Activated CD4-positive, alpha-beta T cell treated with anti-CD3 and anti-CD28 coated beads, Interleukin-2, Interleukin-4, amounts not matched to agents 100 ng/mL and 50 ng/mL, durations not matched to agents 16 hours and 8 hours (primary cell): Measurements from ENCODE around the gene TAF6L.
A peak's percentile ranks its signal among the peaks of the same experiment; 100 is the strongest.
"Not testable (repeated sequence)": the region's sequence is repeated elsewhere in the genome, so short reads cannot be mapped to it uniquely, and the experiment has no call there.

Source experiments
- DNase-seq: peaks from one replicate; pipeline ENCODE4 v3.0.0-alpha.2; 2020; ENCODE audit warnings: low spot score

The TAF6L gene

GRCh38 chr11:62805076-62805892, 34.1 kb downstream of the TAF6L start, which contains the start of gene NXF1:
NXF1 (minus strand) TSS chr11:62805440; CDS start chr11:62805356, 84 bp downstream.
- peak; percentile 96 for DNase-seq

- DNase-seq = peak; percentile 32
These were observed 34.8 kb downstream of the TAF6L start for GRCh38 chr11:62805961-62806441.

GRCh38 chr11:62806611-62807121, 35.5 kb downstream of the TAF6L start:
- no peak for DNase-seq

GRCh38 chr11:62810748-62811147, 39.6 kb downstream of the TAF6L start:
- no peak for DNase-seq

- no peak for DNase-seq
These were observed 40.5 kb downstream of the TAF6L start for GRCh38 chr11:62811659-62812058.

GRCh38 chr11:62816557-62816956, 45.4 kb downstream of the TAF6L start:
- DNase-seq = no peak

- no peak for DNase-seq
These were observed 45.9 kb downstream of the TAF6L start for GRCh38 chr11:62817129-62817528.

GRCh38 chr11:62823677-62824076, 52.5 kb downstream of the TAF6L start:
- no peak for DNase-seq

- not testable (repeated sequence) for DNase-seq
These were observed 56.9 kb downstream of the TAF6L start for GRCh38 chr11:62828130-62828529.

GRCh38 chr11:62830904-62831519, 59.8 kb downstream of the TAF6L start:
- no peak for DNase-seq

- peak; percentile 100 for DNase-seq
These were observed 60.5 kb downstream of the TAF6L start, which contains the start of gene STX5 for GRCh38 chr11:62831520-62832335. STX5 (minus strand) TSS chr11:62832051; CDS start chr11:62831243, 808 bp downstream.

GRCh38 chr11:62832336-62833234, 61.4 kb downstream of the TAF6L start, which contains the start of gene TEX54:
TEX54 (minus strand) TSS chr11:62832841.
- DNase-seq = no peak

- DNase-seq = no peak
These were observed 64.1 kb downstream of the TAF6L start for GRCh38 chr11:62835336-62835735.
